Measurements from ENCODE around the gene GALR2. TPM values are rescaled to one million over a fixed set of nuclear protein-coding genes. Genes with fewer than 3 reads are reported as not detected.

Gene GALR2
- total and polyA plus RNA-seq, 7 donors: 0.05 to 0.22 (median 0.14) TPM; not detected in 3

- TF ChIP-seq CTCF (IDR thresholded peaks at IDR 0.05): no peak
- H3K36me3 ChIP-seq (ENCODE audit: insufficient read depth in 1 of 2, low read depth in 1 of 2): peaks cover 5 to 64% of the 10 kb centered on the region in 2 donors
Observed at GRCh38 chr17:76083536-76084182, 9.1 kb downstream of the GALR2 start.

GRCh38 chr17:76085066-76085730 lies 10.6 kb downstream of the GALR2 start:
- H3K9me3 ChIP-seq: no peaks in the 10 kb centered on the region
- TF ChIP-seq CTCF (IDR thresholded peaks at IDR 0.05): no peak
- peaks cover 5 to 80% of the 10 kb centered on the region in 2 donors for H3K36me3 ChIP-seq (ENCODE audit: insufficient read depth in 1 of 2, low read depth in 1 of 2)
- DNase-seq (no peak), ATAC-seq (no peak)
- WGBS, 3 donors: 80 to 86% (median 82%) methylated on average over 17 of the region's 17 CpGs
- no peaks in the 10 kb centered on the region for H3K4me1 ChIP-seq
- H3K27ac ChIP-seq: no peak overlapping the region
- intact Hi-C loops (cut with DNase I): no loop called here
- H3K4me3 ChIP-seq: no peak overlapping the region
- H3K27me3 ChIP-seq (ENCODE audit: insufficient read depth in 3 of 3, low read length in 2 of 3): no peaks in the 10 kb centered on the region

More at GRCh38 chr17:76083536-76084182, 9.1 kb downstream of the GALR2 start:
- ATAC-seq: no peak
- Histone ChIP-seq H3K9me3 (no peaks in the 10 kb centered on the region), H3K4me3 (no peak overlapping the region), H3K27me3 (ENCODE audit: insufficient read depth in 3 of 3, low read length in 2 of 3) (peaks cover 0 to 8% (median 0%) of the 10 kb centered on the region in 3 donors), H3K4me1 (no peaks in the 10 kb centered on the region), H3K27ac (no peak overlapping the region)
- intact Hi-C loops (cut with DNase I): no loop called here
- 82 to 88% (median 82%) methylated on average over 15 of the region's 15 CpGs for WGBS, 3 donors
- DNase-seq: no peak

GRCh38 chr17:76085731-76086366 lies 11.3 kb downstream of the GALR2 start:
- no peak for ATAC-seq
- H3K27me3 ChIP-seq (ENCODE audit: insufficient read depth in 3 of 3, low read length in 2 of 3): no peaks in the 10 kb centered on the region
- 91 to 92% (median 91%) methylated on average over 13 of the region's 13 CpGs for WGBS, 3 donors
- no peak for DNase-seq
- no peak overlapping the region for H3K27ac ChIP-seq
- TF ChIP-seq CTCF (IDR thresholded peaks at IDR 0.05): no peak
- no peak overlapping the region for H3K4me3 ChIP-seq
- peaks cover 5 to 86% of the 10 kb centered on the region in 2 donors for H3K36me3 ChIP-seq (ENCODE audit: insufficient read depth in 1 of 2, low read depth in 1 of 2)
- intact Hi-C loops (cut with DNase I): no loop called here
- H3K9me3 ChIP-seq: no peaks in the 10 kb centered on the region
- no peaks in the 10 kb centered on the region for H3K4me1 ChIP-seq

- Histone ChIP-seq H3K27me3 (ENCODE audit: insufficient read depth in 3 of 3, low read length in 2 of 3) (no peaks in the 10 kb centered on the region), H3K4me3 (no peak overlapping the region), H3K4me1 (no peaks in the 10 kb centered on the region), H3K9me3 (no peaks in the 10 kb centered on the region), H3K36me3 (ENCODE audit: insufficient read depth in 1 of 2, low read depth in 1 of 2) (peaks cover 5 to 92% of the 10 kb centered on the region in 2 donors), H3K27ac (no peak overlapping the region)
- ATAC-seq (no peak), DNase-seq (no peak)
- intact Hi-C loops (cut with DNase I): no loop called here
- WGBS, 3 donors: 96 to 99% (median 96%) methylated on average over 7 to 9 of the region's 9 CpGs
- no peak for TF ChIP-seq CTCF (IDR thresholded peaks at IDR 0.05)
Observed at GRCh38 chr17:76086384-76086783, 11.8 kb downstream of the GALR2 start.
